NCI-H1092 treated with DMSO at 0.1 percent for 48 hours (cell line): Measurements from ENCODE around the gene PIK3R1.
A peak's percentile ranks its signal among the peaks of the same experiment; 100 is the strongest.

Source experiments
- DNase-seq: peaks from one replicate; lab custom pipeline; 2025; lab: John Stamatoyannopoulos, UW

Gene PIK3R1

DNA sequence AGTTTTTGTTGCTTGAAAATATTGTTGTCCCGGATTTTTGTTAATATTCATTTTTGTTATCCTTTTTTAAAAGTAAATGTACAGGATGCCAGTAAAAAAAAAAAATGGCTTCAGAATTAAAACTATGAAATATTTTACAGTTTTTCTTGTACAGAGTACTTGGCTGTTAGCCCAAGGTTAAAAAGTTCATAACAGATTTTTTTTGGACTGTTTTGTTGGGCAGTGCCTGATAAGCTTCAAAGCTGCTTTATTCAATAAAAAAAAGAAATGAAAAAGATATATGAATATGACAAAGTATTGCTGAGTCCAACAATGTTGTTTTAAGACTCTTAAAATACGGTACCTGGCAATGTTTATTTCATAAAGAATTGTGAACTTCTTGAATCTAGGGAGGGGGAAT lies 82.9 kb downstream of the PIK3R1 start:
- DNase-seq, result no peak

GRCh38 chr5:68299105-68299504 lies 83.5 kb downstream of the PIK3R1 start:
- DNase-seq, result no peak

DNA sequence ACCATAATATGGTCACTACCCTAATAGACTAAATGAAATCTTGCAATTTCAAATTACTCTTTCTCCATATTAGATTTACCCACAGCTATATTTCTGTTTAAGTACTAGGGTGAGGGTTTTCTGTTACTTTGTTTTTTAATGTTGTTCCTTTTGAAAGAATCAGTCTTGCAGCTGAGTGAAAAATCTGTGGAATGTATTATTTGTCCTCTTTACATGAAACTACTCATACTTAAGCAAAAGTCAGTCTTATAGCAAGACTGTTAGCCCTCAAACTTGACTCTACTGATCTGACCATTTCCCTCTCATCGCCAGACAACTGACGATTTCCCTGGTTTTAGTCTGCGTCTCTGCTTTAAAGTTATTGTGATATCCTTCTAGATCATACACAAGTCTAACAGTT lies 84.0 kb downstream of the PIK3R1 start:
- DNase-seq, result no peak

- DNase-seq, result no peak
These were observed 87.6 kb downstream of the PIK3R1 start for GRCh38 chr5:68303038-68303738.

- no peak for DNase-seq
These were observed 88.3 kb downstream of the PIK3R1 start for GRCh38 chr5:68303754-68304420.

DNA sequence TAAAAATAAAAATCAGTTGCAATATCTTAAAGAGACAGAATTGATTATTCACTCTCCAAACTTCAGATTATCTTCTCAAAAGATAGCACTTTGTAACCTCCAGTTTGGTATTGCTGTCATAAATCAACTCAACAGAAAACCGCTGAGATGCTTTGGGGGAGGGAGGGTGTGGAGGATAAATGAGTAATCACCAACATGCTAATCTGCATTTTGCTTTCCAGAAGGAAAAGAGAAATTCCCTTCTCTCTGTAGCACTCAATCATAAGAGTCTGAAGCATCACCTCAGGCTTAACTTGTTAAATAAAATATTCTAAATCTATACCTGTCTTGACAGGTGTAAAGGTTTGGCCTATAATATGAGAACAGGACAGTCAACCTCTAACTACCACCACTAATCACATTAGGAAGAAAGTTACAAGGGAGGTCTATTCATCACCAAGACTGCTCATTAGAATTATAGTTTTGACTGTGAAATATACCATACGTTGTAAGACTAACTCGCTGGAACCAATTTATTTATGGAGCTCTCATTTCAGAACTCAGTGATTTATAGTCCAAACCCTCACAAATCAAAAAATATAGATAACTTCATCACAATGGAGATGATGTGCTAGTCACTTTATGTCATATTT lies 89.0 kb downstream of the PIK3R1 start:
- no peak for DNase-seq

DNA sequence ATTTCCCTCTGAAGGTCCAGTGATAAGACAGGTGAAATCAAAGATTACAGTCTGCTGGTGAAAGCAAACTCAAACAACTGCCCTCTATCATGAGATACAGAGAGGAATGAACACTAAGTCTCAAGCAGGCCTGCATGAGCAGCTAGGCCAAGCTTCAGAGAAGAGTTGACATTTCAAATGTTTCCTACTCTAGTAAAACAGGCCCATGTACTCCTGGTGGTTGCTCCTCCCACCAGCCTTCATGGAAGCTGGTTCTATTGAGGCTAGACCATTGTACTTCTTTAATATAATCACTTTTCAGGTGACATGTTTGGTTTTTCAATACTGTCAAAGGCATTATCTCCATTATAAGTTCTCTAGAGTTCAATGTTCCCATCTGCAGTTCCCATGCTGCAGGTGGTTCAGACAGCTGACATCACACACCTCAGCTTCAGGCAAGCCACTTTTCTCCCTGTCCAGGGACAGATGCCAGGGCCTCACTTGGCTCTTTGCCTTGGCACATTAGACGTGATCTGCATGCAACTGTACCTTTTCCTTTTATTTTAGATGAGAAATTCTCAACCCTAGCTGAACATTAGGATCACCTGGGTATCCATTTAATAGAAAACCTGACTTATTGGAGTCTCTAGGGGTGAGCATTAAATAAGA lies 89.8 kb downstream of the PIK3R1 start:
- peak; percentile 4 for DNase-seq

DNA sequence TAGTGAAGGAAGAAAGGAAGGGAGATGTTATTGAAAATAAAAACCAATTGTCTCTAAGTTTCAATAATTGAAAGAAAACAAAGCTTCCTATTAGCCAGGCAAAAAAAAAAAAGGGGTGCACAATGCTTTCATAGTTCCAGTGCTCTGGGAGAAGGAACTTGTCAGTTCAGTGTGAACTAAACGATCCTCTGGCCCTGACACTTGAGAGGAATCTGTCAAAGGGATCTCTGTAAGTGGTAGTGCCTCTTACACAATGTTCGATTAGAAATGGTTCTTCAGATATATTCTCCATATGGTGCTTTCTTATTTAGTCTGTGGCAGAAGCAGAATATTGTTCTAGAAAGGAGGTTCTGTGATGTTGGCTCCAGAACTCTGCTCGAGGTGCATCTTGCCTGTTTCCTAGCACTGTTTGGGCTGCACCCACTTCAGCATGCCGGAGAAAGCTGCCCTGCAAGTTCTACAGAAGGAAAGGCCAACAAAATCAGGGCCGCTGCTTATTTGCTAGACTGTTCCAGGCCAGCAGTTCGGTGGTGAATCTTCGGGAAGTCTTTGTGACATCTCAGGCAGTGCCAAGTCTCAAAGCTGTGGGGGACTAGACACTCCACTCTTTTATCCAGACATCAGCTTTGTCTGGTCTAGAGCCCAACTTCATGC lies 90.9 kb downstream of the PIK3R1 start:
- no peak for DNase-seq

GRCh38 chr5:68313336-68313735 lies 97.8 kb downstream of the PIK3R1 start:
- DNase-seq, result no peak

GRCh38 chr5:68314465-68314864 lies 98.9 kb downstream of the PIK3R1 start:
- no peak for DNase-seq

DNA sequence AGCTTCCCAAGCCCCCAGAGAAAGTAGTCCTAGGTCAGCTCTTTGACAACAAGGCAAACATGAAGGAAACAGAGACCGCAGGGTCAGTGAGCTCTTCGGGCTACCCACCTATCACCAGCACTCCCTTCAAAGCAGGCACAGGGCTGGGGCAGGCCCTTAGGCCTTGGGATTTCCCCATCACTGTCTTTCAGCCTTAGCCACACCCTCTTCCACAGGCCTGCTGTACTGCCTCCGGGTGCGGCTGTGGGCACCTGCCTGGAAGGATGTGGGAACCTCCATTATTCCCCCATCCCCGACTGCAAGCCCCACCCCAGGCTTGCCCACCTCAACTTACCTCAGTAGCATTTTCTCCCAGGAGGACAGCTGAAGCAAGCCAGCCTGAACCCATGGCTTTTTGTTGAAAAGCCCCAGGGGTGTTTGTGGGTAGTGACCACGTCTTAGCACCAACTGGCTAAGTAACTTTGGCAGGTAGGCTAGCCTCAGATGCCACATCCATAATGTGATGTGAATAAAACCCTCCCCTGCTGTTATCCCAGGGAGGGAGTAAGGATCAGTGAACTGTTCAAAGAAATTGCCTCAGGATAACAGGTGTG lies 100.2 kb downstream of the PIK3R1 start:
- no peak for DNase-seq

- DNase-seq, result no peak
These were observed 100.9 kb downstream of the PIK3R1 start for GRCh38 chr5:68316469-68316868.

DNA sequence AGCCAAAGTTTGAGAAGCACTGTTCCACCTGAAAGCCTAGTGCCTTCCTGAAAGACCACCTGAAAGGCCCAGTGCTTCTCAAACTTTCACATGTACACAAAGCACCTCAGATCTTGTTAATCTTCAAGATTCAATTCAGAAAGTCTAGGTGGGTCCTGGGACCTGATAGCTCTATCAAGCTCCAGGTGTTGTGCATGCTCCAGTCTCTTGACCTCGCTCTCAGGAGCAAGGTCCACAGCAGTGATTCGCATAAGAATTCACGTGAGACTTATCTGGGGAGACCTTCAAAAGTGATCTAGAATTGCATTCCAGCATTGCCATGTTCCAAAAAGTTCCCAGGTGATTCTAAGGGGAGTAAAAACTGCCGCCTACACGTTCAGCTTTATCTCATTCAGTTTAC lies 102.1 kb downstream of the PIK3R1 start:
- DNase-seq, result no peak

DNA sequence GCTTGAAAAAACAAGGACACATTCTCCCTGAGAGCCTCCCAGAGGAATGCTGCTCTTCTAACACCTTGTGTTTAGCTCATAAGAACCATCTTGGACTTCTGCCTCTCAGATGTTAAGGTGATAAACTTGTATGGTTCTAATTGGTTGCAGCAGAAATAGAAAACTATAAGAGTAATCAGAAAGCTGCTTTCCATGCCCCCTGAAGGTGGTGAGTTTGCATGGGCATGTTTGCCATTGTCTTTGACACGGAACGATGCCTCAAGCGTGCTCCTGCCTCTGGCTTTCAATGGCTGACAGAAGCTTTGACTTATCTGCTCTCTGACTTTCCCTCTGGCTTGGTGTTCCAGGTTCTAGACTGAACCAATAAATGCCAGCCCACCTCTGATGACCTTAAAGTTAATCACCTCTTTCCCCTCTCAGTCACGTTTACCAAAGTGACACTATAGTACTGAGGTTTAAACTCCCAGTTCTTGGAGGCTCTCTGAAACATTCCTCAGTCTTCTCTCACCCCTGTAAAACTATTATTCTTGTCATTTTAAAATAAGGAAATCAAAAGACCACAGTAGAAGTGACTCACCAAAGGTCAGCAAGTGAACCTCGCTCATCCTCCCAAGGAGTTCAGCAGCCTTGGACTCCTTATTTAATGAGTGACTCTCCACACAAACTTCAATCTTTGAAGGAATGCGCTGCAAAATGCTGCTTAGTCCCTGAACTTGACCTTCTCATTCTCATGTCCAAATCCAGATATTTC lies 103.6 kb downstream of the PIK3R1 start:
- no peak for DNase-seq

- DNase-seq, result no peak
These were observed 104.3 kb downstream of the PIK3R1 start for GRCh38 chr5:68319706-68320412.

- no peak for DNase-seq
These were observed 104.9 kb downstream of the PIK3R1 start for GRCh38 chr5:68320413-68320986.

- DNase-seq, result no peak
These were observed 109.6 kb downstream of the PIK3R1 start for GRCh38 chr5:68325065-68325580.

DNA sequence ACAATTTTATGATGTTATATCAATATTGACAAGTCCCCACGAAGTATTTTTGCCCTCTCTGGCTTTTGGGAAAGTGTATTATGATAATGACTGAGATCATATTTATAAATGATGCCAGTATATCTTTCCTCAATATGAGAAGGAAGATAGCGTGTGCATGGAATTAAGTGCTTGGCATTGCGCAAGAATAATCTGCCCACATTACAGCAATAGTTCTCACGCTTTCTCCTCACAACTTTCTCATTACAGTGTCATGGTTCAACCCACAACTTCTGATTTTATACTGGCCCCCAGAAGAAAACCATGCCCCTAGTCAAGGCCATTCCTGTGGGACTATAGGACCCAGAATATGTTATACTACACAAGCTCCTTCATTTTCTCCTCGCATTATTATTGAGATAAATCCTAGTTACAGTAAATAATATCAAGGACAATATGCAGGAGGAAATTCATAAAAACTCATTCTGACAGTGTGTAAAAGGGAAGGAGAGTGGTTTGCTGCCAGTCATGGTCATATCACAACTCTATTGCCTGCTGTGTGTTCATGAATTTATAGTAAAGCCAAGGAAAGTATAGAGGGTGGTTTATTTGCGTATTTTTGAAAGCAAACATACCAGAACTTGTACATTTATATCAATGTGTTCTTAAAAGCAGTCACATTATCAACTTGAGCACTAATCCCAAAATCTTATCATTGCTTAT lies 114.1 kb downstream of the PIK3R1 start:
- DNase-seq, result no peak

- DNase-seq, result no peak
These were observed 115.0 kb downstream of the PIK3R1 start for GRCh38 chr5:68330574-68330973.
